ENCODE results near the gene FGF21. TPM values are rescaled to one million over a fixed set of nuclear protein-coding genes. Genes with fewer than 3 reads are reported as not detected.

The FGF21 gene
- total RNA-seq, 1 donor from 2014 or later: not detected

DNA sequence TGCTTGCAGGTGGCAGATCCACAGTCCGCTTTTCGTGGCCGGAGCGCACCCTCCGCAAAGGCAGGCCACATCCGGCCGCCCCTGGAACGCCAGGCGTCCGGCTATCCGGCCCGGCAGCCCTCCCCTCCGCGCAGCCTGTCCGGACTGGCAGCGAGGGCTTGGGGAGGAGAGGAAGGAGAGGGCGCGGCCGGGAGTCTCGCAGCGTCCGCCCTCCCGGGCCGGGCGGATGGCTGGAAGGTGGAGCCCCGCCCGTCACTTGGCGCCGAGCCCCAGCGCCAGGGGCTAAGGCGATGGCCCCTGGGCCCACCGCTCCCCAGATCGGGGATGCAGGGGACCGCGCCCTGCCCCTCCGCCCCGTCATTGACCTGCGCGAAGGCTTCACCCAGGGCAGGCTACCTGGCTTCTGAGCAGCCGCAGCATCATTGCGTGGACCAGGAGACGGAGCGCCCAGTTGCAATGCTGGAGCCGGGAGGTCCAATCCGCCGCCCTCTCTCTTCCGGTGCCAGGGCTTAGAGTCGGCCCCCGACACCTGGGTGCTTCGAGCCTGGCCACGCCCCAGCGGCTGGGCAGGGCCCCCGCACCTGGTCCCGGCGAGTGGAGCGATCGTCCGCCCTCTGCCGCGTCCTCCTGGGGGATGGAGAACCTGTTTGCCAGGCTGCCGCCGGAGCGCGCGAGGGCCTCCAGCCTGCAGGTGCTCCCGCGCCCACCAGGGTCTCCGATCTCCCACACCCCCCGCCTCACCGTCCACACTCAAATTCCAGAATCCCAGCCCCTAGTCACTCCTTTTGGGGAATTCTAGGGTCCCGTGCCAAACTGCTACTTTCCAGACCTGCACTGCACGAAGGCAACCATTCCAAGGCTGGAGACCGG is 2.6 kb upstream of the FGF21 start, which contains the start of gene FUT1:
FUT1 (minus strand) TSS at position 146 of the 870 bp plus-strand sequence. CDS start 1,360 bp downstream, outside the sequence.
- peaks cover 2% of the 10 kb centered on the region for H3K9me3 Mint-ChIP-seq (ENCODE audit: unreplicated experiment)
- peak; percentile 60 for DNase-seq
- peaks cover 18% of the 10 kb centered on the region for H3K27me3 Mint-ChIP-seq (ENCODE audit: unreplicated experiment)
- H3K27ac Mint-ChIP-seq (ENCODE audit: unreplicated experiment): peak within 1 kb of the TSS; percentile 55
- no peaks in the 10 kb centered on the region for H3K36me3 Mint-ChIP-seq (ENCODE audit: unreplicated experiment)
- peaks cover 7% of the 10 kb centered on the region for H3K4me1 Mint-ChIP-seq (ENCODE audit: low read depth, unreplicated experiment)
- TF ChIP-seq, protein P1, sequence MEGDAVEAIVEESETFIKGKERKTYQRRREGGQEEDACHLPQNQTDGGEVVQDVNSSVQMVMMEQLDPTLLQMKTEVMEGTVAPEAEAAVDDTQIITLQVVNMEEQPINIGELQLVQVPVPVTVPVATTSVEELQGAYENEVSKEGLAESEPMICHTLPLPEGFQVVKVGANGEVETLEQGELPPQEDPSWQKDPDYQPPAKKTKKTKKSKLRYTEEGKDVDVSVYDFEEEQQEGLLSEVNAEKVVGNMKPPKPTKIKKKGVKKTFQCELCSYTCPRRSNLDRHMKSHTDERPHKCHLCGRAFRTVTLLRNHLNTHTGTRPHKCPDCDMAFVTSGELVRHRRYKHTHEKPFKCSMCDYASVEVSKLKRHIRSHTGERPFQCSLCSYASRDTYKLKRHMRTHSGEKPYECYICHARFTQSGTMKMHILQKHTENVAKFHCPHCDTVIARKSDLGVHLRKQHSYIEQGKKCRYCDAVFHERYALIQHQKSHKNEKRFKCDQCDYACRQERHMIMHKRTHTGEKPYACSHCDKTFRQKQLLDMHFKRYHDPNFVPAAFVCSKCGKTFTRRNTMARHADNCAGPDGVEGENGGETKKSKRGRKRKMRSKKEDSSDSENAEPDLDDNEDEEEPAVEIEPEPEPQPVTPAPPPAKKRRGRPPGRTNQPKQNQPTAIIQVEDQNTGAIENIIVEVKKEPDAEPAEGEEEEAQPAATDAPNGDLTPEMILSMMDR (IDR thresholded peaks at IDR 0.05; ENCODE audit: partially characterized antibody, unreplicated experiment): peak; percentile 58
- H3K4me3 Mint-ChIP-seq (ENCODE audit: unreplicated experiment): peak within 1 kb of the TSS; percentile 92

DNA sequence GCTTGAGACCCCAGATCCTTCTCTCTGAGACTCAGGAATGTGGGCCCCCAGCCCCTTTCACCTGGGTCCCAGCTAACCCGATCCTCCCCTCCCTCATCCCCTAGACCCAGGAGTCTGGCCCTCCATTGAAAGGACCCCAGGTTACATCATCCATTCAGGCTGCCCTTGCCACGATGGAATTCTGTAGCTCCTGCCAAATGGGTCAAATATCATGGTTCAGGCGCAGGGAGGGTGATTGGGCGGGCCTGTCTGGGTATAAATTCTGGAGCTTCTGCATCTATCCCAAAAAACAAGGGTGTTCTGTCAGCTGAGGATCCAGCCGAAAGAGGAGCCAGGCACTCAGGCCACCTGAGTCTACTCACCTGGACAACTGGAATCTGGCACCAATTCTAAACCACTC is 463 bp downstream of the FGF21 start:
- Mint-ChIP-seq H3K4me3 (ENCODE audit: unreplicated experiment) (no peak overlapping the region), H3K27ac (ENCODE audit: unreplicated experiment) (no peak overlapping the region), H3K36me3 (ENCODE audit: unreplicated experiment) (no peaks in the 10 kb centered on the region), H3K27me3 (ENCODE audit: unreplicated experiment) (peaks cover 18% of the 10 kb centered on the region), H3K4me1 (ENCODE audit: low read depth, unreplicated experiment) (peaks cover 7% of the 10 kb centered on the region), H3K9me3 (ENCODE audit: unreplicated experiment) (peaks cover 2% of the 10 kb centered on the region)
- TF ChIP-seq, protein P1 (IDR thresholded peaks at IDR 0.05; ENCODE audit: partially characterized antibody, unreplicated experiment): no peak
- no peak for DNase-seq

DNA sequence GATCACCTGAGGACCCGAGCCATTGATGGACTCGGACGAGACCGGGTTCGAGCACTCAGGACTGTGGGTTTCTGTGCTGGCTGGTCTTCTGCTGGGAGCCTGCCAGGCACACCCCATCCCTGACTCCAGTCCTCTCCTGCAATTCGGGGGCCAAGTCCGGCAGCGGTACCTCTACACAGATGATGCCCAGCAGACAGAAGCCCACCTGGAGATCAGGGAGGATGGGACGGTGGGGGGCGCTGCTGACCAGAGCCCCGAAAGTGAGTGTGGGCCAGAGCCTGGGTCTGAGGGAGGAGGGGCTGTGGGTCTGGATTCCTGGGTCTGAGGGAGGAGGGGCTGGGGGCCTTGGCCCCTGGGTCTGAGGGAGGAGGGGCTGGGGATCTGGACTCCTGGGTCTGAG is 888 bp downstream of the FGF21 start:
- DNase-seq: no peak
- H3K9me3 Mint-ChIP-seq (ENCODE audit: unreplicated experiment): peaks cover 2% of the 10 kb centered on the region
- H3K4me3 Mint-ChIP-seq (ENCODE audit: unreplicated experiment): no peak overlapping the region
- H3K4me1 Mint-ChIP-seq (ENCODE audit: low read depth, unreplicated experiment): peaks cover 7% of the 10 kb centered on the region
- TF ChIP-seq, protein P1 (IDR thresholded peaks at IDR 0.05; ENCODE audit: partially characterized antibody, unreplicated experiment): no peak
- peaks cover 16% of the 10 kb centered on the region for H3K27me3 Mint-ChIP-seq (ENCODE audit: unreplicated experiment)
- H3K27ac Mint-ChIP-seq (ENCODE audit: unreplicated experiment): no peak overlapping the region
- no peaks in the 10 kb centered on the region for H3K36me3 Mint-ChIP-seq (ENCODE audit: unreplicated experiment)

DNA sequence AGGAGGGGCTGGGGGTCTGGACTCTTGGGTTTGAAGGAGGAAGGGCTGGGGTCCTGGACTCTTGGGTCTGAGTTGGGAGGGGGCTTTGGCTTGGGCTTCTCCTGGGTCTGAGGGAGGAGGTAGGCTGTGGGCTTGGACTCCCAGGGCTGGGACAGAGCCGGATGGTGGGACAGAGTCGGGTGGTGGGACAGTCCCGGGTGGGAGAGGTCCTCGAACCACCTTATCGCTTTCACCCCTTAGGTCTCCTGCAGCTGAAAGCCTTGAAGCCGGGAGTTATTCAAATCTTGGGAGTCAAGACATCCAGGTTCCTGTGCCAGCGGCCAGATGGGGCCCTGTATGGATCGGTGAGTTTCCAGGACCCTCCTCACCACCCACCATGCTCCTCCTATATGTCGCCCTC is 1.4 kb downstream of the FGF21 start:
- H3K4me1 Mint-ChIP-seq (ENCODE audit: low read depth, unreplicated experiment): peaks cover 7% of the 10 kb centered on the region
- no peak overlapping the region for H3K4me3 Mint-ChIP-seq (ENCODE audit: unreplicated experiment)
- TF ChIP-seq, protein P1 (IDR thresholded peaks at IDR 0.05; ENCODE audit: partially characterized antibody, unreplicated experiment): no peak
- DNase-seq: no peak
- H3K9me3 Mint-ChIP-seq (ENCODE audit: unreplicated experiment): peaks cover 2% of the 10 kb centered on the region
- peaks cover 12% of the 10 kb centered on the region for H3K27me3 Mint-ChIP-seq (ENCODE audit: unreplicated experiment)
- H3K27ac Mint-ChIP-seq (ENCODE audit: unreplicated experiment): no peak overlapping the region
- H3K36me3 Mint-ChIP-seq (ENCODE audit: unreplicated experiment): no peaks in the 10 kb centered on the region

DNA sequence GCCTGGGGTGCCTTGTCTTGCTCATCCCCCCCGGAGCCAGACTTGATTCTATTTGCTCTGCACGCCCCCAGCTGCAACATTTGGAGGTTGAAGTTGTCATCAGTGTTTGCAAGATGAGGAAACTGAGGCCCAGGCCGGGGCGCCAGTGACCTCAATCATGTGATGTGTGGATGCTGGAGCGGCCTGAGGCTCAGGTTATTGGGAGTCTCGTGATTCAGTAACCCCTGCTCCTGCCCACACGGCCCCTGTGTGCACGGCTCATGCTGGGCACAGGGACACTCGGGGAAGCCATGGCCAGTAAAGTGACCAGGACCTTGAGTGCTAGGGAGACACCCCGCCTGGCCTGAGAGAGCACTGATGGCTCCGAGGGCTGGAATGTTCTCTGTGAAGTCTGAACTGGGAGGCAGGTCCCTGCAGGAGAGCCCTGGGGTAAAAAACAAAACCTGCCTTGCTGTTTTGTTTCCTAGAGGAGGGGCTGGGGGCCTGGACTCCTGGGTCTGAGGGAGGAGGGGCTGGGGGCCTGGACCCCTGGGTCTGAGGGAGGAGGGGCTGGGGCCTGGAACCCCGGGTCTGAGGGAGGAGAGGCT is 1.9 kb downstream of the FGF21 start:
- H3K27me3 Mint-ChIP-seq (ENCODE audit: unreplicated experiment): peaks cover 10% of the 10 kb centered on the region
- H3K27ac Mint-ChIP-seq (ENCODE audit: unreplicated experiment): no peak overlapping the region
- H3K4me1 Mint-ChIP-seq (ENCODE audit: low read depth, unreplicated experiment): peaks cover 7% of the 10 kb centered on the region
- peaks cover 2% of the 10 kb centered on the region for H3K9me3 Mint-ChIP-seq (ENCODE audit: unreplicated experiment)
- TF ChIP-seq, protein P1 (IDR thresholded peaks at IDR 0.05; ENCODE audit: partially characterized antibody, unreplicated experiment): no peak
- no peaks in the 10 kb centered on the region for H3K36me3 Mint-ChIP-seq (ENCODE audit: unreplicated experiment)
- no peak overlapping the region for H3K4me3 Mint-ChIP-seq (ENCODE audit: unreplicated experiment)
- no peak for DNase-seq
